Stimulated activated CD4-positive, alpha-beta T cell treated with anti-CD3 and anti-CD28 coated beads, Interleukin-4, amount 100 ng/mL, for 1 hour (primary cell): ENCODE measurements around the gene SIAH3.
"Not testable (repeated sequence)": the region's sequence is repeated elsewhere in the genome, so short reads cannot be mapped to it uniquely, and the experiment has no call there.

ENCODE experiments used
- DNase-seq: peaks from one replicate; pipeline ENCODE4 v3.0.0-alpha.2; 2020

SIAH3 gene

DNA sequence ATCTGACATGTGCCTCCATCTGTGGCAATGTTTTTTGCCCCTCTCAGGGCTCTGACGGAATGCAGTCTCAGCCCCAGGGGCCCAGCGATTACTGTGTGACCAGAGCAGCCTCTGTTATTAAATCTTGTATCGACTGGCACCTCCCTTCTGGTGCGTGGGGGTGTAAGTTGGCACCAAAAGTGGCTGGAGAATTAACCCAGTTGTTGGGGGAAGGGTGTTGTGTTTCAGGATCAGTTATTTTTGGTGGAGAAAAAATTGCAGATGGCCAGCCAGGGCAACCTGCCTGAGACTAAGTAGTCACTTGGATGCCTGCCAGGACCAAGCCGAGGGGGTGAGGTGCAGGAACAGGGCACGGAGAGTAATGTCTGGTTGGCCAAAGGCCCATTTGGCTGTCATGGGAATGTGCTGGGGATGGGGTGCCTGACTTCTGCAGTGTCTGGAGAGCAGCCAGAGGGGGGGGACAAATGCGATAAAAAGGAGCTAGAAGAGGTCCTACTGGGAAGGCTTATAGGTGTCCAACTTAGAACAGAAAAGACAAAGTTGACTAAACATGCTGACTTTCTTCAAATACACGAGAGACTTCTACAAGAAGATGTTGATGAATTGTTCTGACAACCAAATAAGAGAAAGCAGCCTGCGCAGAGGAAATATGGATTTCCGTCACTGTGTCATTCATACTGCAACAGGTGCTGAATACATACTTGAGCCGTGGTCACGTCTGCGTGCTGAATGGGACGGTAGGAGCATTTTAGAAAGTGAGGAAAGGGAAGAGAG, 69.8 kb downstream of the SIAH3 start:
- DNase-seq, result no peak

DNA sequence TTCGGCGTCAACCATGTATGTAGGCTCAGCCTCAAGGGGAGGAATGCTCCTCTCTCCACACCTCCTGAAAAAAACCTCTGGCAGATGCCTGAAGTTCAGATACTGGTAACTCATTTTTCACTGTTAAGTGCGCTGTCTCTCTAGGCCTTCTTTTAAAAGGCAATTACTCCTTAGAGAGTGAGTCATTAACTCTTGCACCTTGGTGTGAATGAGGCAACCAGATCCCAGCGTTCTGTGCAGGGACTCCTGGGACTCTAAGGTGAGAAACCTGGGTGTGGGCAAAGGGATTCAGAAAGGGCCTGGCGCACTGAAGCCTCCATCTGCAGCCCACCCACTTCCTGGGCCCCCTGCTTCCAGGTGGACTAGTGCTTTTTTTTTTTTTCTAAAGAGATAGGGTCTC, 71.7 kb downstream of the SIAH3 start:
- DNase-seq, result no peak

DNA sequence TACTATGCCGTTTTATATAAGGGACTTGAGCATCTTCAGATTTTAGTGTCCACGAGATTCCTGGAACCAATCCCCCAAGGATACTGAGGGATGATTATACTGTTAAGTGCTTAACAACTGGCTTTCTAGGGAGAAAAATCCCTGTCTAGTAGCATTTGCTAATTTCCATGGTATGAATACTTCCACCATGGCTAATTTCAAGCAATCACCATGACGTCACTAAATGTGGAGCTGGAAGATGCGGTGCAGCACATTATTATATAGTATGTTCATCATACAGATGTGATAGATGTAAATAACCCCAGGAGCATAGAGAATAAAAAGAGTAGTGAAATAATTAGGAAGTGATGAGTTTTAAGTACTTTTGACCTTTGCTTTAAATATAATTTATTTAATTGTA, 72.7 kb downstream of the SIAH3 start:
- DNase-seq, result no peak

DNA sequence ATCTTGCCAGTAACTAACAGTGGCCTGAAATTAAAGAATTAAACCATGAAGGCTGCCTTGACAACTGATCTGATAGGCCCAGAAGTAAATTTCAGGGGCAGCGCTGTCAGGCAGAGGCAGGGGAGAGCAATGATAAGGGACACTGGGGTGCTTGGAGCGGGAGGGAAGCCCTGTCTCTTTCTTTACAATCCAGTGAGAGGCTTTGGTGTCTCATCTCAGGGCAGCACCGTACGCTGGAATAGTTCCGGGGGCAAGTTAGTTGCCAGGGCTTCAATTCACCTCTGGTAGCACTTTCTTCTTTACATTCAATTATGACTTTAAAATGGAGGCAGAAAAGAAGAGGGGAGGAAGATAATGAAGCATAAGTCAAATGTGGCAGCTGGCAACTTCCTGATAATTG, 74.8 kb downstream of the SIAH3 start:
- DNase-seq, result no peak

DNA sequence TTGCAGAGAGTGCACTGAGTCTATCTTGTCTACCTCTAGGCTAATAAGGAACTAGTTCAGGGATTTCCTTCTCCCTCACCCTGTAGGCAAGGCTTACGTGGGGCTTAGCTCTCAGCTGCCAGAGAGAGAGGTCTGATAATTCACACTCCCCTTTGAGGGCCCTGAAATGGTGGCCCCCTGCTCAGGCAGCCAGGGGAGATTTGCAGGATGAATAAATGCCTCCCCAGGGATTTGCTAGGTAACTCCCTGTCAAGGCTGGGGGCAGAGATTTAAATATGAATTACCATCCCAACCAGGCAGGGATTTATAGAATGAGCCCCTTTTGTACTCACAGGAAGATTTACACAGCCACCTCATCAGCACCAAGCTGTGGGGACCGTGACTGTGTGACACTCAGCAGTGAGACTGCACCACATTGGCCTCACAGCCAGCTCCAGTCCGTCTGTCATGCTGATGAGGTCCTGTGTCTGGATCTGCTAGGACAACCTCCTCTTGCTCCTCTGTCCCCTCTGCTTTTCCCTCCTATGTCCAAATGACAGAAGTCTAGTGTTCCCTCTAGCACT, 76.1 kb downstream of the SIAH3 start:
- no peak for DNase-seq

DNA sequence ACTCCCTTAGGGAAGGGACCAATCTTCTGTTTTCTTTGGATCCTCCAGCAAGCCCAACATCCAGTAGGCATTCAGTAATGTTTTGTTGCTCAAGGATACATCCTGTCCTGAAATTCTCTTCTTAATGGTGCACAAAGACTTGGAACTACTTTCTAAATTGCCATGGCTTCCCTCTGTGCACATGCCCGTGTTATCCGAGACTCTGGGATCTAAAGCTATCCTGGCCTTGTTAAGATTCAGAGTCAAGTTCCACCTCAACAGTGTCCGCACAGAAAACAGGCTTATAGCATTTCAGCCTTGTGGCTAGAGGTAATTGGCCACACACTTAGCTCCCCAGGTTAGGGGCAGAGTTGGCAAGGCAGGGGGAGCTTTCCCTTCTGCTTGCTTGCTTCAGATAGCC, 77.6 kb downstream of the SIAH3 start:
- DNase-seq, result no peak

DNA sequence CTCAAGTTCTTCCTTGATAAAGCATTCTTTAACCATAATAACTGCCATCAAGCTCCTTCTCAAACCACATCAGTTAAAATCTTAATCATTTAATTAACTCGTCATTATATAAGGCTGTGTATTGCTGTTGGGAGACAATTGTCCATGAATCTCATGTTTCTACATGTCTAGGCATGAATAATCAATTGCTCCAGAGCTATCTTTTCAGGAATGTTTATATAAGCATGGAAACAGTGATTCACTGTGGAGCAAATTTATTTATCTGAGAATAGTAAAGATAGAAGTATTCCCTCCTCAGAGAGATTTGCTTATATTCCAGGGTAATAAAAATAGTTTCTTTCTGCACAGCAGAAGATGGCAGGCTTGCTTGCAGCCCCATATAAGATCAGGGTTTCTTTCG, 78.3 kb downstream of the SIAH3 start:
- no peak for DNase-seq

DNA sequence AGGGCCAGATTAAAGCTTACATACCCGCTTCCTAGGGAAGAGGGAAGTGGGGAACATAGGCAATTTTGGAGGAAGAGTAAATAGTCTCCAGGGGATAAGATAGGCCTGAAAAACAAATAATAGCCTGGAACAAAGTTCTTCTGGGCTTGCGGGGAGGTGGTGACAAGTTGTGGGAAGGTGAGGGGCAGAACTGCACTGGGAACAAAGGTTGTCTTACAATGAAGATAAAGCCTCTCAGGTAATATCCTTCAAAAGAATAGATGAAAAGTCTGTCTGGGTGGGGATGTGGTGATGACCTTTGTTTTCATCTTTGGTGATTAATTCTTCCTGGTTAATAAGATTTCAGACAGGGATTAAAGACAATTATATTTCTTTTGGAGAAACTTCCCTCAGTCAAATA, 80.7 kb downstream of the SIAH3 start:
- DNase-seq, result no peak

DNA sequence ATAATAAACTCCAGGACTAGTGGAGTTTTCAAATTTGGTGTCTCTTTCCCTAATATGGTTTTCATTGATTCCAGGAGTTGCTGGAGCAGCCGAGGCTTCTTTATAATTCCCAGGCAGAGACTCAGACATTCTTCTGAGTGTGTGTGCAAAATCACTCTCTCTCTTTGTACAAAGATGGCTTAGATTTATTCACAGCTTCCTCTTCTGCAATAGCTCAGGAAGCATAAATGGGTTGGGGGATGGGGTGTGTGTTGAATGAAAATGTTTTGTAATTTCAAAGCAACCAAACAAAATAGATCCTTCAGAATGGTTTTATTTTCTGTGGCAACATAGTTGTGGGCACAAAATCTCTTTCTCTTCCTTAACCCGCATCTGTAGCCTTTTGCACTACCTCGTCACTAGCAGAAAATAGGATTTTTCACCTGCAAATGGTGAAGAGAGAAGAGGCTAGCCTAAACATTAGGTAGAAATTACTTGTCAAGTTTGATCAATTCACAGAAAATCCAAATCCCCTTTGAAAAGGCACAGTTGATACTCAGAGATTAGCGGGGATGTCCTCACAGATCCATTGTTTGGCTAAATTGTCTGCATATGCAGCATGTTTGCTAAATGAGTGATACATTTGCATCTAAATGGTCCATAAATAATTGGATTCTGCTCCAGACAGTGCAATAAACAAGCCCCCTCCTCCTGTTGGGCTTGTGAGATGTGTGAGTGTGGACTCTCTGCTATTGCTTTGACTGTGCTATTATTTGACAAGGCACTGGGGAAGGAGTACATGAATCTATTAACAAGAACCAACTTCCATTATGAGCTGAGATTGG, 82.7 kb downstream of the SIAH3 start:
- no peak for DNase-seq

DNA sequence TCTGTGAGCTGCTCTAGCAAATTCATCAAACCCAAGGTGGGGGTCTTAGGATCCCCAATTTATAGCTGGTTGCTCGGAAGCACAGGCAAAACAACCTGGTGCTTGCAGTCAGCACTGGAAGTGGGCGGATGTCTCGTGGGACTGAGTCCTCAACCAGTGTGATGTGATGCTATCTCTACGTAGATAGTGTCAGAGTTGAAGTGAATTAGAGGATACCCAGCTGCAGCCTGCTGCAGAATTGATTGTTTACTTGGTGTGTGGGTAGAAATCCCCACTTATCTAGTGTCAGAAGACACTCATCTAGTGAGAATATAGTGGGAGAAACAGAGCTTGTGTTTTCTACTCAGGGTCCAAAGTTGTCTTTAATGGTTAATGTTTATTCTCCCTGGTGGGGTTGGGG, 86.1 kb downstream of the SIAH3 start:
- no peak for DNase-seq

DNA sequence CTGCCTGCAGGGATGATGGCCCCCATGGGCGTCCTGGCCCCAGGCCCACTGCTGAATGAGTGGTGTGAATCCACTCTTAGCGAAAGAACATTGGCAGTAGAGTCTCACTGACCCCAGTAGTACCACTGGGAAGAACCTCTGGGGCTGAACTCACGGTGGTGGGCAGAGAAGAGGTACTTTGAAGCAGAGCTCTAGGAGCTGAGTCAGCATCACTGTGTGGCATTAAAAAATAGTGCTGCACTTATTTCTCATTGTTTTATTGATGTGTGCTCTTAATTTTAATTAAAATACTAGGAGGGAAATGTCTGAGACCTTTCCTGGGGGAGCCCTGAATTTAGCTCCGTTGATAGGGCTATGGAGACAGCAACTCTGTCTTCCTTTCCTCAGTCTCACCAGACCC, 88.1 kb downstream of the SIAH3 start:
- DNase-seq, result no peak

DNA sequence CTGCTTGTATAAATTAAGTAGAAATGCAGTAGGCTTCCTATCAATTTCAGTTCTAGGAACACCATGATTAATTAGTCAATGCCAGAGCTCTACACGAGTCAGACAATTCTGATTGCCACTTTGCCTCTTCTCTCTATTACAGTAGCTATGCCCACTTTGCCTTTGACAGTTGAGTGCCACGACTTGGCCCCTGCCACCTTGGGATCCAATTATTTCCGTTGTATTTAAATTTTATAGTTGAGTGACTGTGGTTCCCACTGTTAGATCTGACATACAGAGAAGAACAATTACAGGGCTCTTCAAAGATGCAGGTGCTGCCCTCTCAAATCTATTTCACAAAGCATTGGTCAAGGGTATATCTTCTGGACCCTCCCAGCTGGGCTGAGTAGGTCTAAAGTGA, 94.0 kb downstream of the SIAH3 start:
- DNase-seq, result not testable (repeated sequence)

DNA sequence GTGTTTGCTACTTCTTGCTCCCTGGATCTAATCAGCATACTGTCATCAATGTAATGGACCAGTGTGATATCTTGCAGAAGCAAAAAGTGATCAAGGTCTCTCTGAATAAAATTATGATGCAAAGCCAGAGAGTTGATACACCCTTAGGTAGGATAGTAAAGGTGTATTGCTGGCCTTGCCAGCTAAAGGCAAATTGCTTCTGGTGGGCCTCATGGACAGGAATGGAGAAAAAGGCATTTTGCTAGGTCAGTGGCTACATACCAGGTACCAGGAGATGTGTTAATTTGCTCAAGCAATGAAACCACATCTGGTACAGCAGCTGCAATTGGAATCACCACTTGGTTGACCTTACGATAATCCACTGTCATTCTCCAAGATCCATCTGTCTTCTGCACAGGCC, 95.1 kb downstream of the SIAH3 start:
- not testable (repeated sequence) for DNase-seq

DNA sequence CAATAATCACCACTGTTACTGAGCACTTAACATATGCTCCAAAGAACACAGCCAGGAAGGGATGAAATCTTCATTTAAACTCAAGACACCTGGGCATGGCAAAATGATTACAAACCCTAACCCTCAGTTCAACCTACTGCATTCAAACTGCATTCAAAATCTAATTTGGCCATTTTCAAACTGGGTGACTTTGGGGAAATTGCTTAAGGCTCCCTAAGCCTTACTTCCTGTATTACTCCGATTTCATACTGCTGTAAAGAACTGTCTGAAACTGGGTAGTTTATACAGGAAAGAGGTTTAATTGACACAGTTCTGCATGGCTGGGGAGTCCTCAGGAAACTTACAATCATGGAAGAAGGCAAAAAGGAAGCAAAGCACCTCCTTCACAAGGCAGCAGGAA, 99.0 kb downstream of the SIAH3 start:
- no peak for DNase-seq

DNA sequence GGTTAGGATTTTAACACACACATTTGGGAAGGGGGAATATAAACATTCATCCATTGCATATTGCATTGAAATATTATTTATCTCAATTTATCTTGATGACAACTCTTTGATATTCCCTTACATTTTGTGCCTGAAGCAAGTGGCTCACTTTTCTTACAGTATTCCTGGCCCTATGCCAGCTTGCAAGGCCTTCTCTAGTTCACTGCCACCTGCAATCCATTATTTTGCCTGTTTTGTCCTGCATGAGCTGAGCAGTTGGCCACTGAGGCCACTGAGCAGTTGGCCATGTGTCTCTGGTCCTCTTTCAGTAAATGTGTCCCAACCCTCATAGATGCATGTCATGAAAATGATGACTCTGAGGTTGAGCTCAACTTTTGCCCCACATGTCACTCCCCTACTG, 99.7 kb downstream of the SIAH3 start:
- no peak for DNase-seq

DNA sequence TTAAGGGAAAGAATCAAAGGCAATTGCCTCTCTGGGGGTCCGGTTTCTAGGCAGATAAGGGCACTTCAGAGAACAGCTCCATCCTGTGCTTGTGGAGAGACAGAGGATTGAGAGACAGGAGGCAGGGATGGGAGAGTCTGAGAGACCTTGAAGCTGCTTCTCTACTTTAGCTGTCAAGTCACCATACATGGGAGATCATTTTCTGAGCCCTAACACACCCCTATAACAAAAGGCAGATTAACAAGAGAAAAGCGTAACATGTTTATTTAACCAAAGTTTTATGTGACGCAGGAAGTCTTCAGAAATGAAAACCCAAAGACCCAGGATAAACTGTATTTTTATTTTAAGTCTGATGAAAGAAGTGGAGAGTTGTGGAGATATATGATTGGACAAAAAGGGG, 101.0 kb downstream of the SIAH3 start:
- DNase-seq, result no peak

DNA sequence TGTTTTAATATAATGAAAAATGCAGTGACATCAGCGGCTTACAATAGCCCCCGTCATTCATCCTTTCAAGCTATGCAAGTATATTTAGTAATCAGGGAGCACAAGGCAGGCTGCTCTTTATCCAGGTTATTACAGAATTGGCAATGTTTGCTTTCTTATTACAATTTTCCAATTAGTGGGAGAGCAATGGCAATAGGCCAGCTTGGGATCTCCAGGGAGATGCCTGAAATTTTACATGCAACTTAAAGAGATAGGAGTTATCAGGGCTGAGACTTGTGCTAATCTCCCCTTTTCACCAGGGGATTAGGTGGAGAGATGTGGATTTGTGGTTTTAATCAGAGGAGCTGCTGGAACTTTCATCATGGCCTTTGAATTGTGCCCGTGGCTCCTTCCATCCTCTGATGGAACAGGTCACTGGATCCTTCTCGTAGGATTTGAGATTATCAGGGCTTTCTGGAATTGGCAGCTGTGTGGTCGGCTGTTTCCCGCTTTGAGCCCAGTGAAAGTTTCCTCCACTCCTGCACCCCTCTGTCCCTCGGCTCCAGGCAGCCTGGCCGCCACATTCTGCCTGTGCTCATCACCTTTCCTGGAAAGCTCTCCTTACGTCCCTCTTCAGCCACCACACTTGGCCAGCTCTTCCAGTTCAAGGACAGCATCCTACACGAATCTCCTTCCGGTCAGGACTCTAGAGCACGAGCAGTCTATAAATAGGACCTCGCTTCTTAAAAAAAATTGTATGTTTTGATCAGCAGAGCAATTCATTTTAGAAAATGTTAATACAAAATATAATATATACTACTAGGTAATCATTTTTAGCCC, 102.4 kb downstream of the SIAH3 start:
- no peak for DNase-seq

DNA sequence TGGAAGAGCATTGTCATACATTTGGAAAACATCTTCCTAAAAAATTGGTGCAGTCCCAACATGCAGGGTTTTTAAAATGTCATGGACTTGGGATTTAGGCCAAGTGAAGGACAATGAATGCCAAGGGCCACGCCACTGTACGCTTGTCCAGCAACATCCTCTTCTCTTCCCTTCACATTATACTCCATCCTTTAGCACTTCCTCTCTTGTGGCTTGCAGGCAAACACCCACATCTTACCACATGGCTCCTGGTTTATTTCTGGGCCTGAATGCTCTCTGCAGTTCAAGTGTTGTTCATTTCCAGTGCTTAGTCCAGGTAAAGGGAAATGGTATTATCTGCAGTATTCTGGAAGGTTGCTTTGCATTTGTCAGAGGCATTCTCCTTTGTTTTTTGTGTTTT, 104.5 kb downstream of the SIAH3 start:
- no peak for DNase-seq

DNA sequence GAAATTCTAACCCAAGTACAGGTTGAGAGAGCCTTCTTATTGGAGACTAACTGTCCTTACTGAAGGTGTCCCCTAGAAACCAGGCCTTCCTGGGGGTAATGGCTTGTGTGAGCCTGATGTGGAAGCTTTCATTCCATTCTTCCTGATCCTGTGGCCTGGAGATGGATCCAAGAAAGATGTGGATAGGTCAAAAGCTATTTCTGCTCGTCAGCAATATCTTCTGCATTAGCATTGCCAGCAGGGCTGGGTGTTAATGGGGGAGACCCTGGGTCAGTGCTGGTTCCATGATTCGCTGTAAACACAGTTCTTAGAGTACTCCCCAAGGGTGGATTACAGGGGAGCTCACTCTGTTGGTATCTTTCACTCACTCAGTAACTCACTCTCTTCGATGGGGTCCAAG, 106.6 kb downstream of the SIAH3 start:
- no peak for DNase-seq

DNA sequence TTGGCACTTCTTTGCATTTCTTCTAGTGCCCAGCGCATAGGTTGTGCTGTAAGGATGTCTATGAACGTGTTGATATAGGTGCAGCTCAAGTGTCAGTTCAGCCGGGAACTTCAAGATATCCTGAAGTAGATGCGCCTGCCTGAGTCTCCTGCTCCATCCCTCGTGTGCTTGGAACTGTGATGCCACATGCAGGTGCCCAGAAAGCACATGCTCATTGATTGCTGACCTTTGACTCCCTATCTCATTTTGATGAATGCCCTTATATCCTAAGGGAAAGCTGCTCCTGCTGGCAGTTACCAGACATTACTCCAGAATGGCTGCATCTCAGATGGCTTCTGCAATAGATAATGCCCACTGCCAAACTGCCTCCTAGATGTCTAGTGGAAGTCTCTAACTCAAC, 108.6 kb downstream of the SIAH3 start:
- no peak for DNase-seq

DNA sequence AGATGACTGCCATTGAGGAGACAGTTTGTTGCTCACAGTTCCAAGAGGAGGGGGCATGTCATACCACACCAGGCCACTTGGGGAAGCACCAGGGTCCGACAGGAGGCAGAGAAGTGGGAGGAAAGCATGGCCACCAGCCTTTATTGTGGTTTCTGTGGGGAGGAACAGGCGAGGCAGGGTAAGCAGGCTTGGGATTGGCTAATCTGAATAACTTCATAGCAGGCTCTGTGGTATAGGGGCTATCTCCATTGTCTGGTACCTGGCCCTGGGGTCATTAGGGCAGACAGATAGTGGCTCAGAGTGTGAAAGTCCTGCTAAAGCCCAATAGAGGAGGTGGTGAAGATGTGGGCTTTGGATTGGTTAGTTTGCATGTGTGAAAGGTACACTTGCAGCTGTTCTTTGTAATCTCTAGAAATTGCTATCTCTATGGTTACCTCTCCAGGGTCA, 114.0 kb downstream of the SIAH3 start:
- DNase-seq, result no peak

DNA sequence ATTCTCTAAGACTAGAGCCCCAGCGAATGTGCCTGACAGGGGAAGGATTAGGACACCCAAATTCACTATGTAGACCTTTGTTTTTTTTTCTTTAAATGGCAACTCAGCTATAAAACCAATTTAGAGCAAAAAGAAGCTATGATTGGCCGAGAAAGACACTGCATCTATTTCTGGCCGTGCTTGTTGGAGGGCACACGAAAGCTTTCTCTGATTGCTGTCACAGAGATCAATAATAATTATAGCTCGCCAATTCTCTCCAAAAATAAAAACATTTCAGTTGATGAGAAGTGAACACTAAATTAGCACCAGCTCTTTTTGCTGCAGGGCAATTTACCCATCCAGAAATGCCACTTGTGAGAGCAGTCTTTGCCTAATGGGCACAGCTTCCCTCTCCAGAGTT, 118.2 kb downstream of the SIAH3 start:
- no peak for DNase-seq

DNA sequence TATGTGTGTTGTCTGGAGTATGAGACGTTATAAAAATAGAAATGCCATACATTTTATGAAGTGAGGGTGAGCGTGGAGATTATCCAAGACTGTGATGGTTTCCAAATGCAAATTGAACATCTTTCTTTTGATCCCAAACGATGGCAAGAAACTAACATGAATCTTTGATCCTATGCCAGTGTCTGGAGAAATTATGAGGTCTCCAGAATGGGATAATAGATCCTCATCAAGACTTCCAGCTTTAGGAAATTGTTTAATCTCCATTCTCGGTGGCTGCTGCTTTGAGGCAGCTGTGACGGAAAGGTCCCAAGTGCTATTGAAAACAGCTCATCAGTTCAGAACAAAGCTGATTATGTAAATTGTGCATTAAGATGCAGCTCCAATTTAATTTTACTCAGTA, 118.6 kb downstream of the SIAH3 start:
- no peak for DNase-seq
